Measurements from ENCODE around the gene UGT2A1.

The UGT2A1 gene

GRCh38 chr4:69658133-69658532 lies 5.1 kb upstream of the UGT2A1 start:
- no peak for TF ChIP-seq CTCF (conservative IDR thresholded peaks at IDR 0.05; ENCODE audit: low read length)
- DNase-seq (ENCODE audit: low read depth): no peak
- no peak overlapping the region for H3K4me3 ChIP-seq (ENCODE audit: low read length)

- no peak for TF ChIP-seq CTCF (conservative IDR thresholded peaks at IDR 0.05; ENCODE audit: low read length)
- H3K4me3 ChIP-seq (ENCODE audit: low read length): no peak overlapping the region
- no peak for DNase-seq (ENCODE audit: low read depth)
Observed at GRCh38 chr4:69656653-69657158, 3.7 kb upstream of the UGT2A1 start.

- H3K4me3 ChIP-seq (ENCODE audit: low read length): no peak overlapping the region
- DNase-seq (ENCODE audit: low read depth): no peak
- TF ChIP-seq CTCF (conservative IDR thresholded peaks at IDR 0.05; ENCODE audit: low read length): no peak
Observed at GRCh38 chr4:69650872-69651271, 2.2 kb downstream of the UGT2A1 start.

- no peak for DNase-seq (ENCODE audit: low read depth)
- TF ChIP-seq CTCF (conservative IDR thresholded peaks at IDR 0.05; ENCODE audit: low read length): no peak
Observed at GRCh38 chr4:69649629-69650028, 3.4 kb downstream of the UGT2A1 start.

GRCh38 chr4:69649207-69649606 lies 3.8 kb downstream of the UGT2A1 start:
- no peak for TF ChIP-seq CTCF (conservative IDR thresholded peaks at IDR 0.05; ENCODE audit: low read length)
- no peak for DNase-seq (ENCODE audit: low read depth)
- H3K4me3 ChIP-seq (ENCODE audit: low read length): no peak overlapping the region

More at GRCh38 chr4:69649629-69650028, 3.4 kb downstream of the UGT2A1 start:
- H3K4me3 ChIP-seq (ENCODE audit: low read length): no peak overlapping the region

GRCh38 chr4:69642961-69643360 lies 10.1 kb downstream of the UGT2A1 start:
- TF ChIP-seq CTCF (conservative IDR thresholded peaks at IDR 0.05; ENCODE audit: low read length): no peak
- DNase-seq (ENCODE audit: low read depth): no peak
- H3K4me3 ChIP-seq (ENCODE audit: low read length): no peak overlapping the region

GRCh38 chr4:69640289-69640688 lies 12.8 kb downstream of the UGT2A1 start:
- TF ChIP-seq CTCF (conservative IDR thresholded peaks at IDR 0.05; ENCODE audit: low read length): no peak
- DNase-seq (ENCODE audit: low read depth): no peak
- no peak overlapping the region for H3K4me3 ChIP-seq (ENCODE audit: low read length)

Measured in AG10803 (cell line).